K562 (cell line): ENCODE results near the gene ISG20L2. TPM values are rescaled to one million over a fixed set of nuclear protein-coding genes. Genes with fewer than 3 reads are reported as not detected.

Experiments
- ATF1 ChIP-seq, 2 experiments: fragments of 450-650 bp in 1 of 2; IDR thresholded peaks; 2 replicates each; pipeline ENCODE4 v1.6.1; 2016; ENCODE audit warnings: missing compliant biosample characterization in 1 of 2, missing genetic modification characterization in 1 of 2
- ATF7 ChIP-seq: fragments of 450-650 bp; IDR thresholded peaks from 2 replicates; pipeline ENCODE4 v1.7.1; 2014; ENCODE audit warnings: mild to moderate bottlenecking, moderate library complexity
- ELF2 ChIP-seq: fragments of 250-450 bp; sonication (Bioruptor Pico); IDR thresholded peaks from 2 replicates; pipeline ENCODE4 v1.5.0; 2021; ENCODE audit warnings: mild to moderate bottlenecking
- ETV1 ChIP-seq: fragments of 450-650 bp; conservative IDR thresholded peaks from 2 replicates; pipeline ENCODE4 v1.6.1; 2016; ENCODE audit warnings: missing genetic modification characterization, control low read depth, low read depth, missing compliant biosample characterization
- ETV6 ChIP-seq, 3 experiments: fragments of 150-350 bp in 1 of 3; sonication (generic) in 1 of 3; formaldehyde crosslinking in 1 of 3; IDR thresholded peaks; 2 replicates each; pipeline versions ENCODE4 v1.6.1 to v1.8.0; 2014 to 2022; ENCODE audit warnings: borderline replicate concordance in 2 of 3, low read depth in 2 of 3, antibody characterized with exemption in 1 of 3, low read length in 1 of 3, mild to moderate bottlenecking in 1 of 3, missing genetic modification reagents in 1 of 3
- EWSR1 ChIP-seq: fragments of 450-650 bp; IDR thresholded peaks from 2 replicates; pipeline ENCODE4 v1.6.1; 2018; ENCODE audit warnings: borderline replicate concordance, mild to moderate bottlenecking, low read depth, moderate library complexity; ENCODE audit not compliant: partially characterized antibody
- JUNB ChIP-seq: fragments of 450-650 bp; formaldehyde crosslinking; conservative IDR thresholded peaks from 2 replicates; pipeline ENCODE4 v1.4.0; 2020; ENCODE audit warnings: mild to moderate bottlenecking
- JUND ChIP-seq, 2 experiments: IDR thresholded peaks; 2 replicates in 1 of 2; 3 replicates in 1 of 2; pipeline ENCODE4 v1.6.1; 2011; ENCODE audit warnings: borderline replicate concordance in 2 of 2, low read depth in 2 of 2, low read length in 2 of 2, improper control_type of control experiment in 1 of 2, missing biosample characterization in 1 of 2, missing genetic modification characterization in 1 of 2, missing genetic modification reagents in 1 of 2
- KLF16 ChIP-seq: IDR thresholded peaks from 2 replicates; pipeline ENCODE4 v1.6.1; 2016; ENCODE audit warnings: antibody characterized with exemption
- MEIS2 ChIP-seq: fragments of 450-650 bp; IDR thresholded peaks from 2 replicates; pipeline ENCODE4 v1.6.1; 2014; ENCODE audit warnings: mild to moderate bottlenecking; ENCODE audit not compliant: partially characterized antibody
- MYC ChIP-seq, 2 experiments: fragments of 250-450 bp in 1 of 2; sonication (Bioruptor Pico) in 1 of 2; IDR thresholded peaks; 2 replicates each; pipeline versions ENCODE4 v1.5.1 to v1.6.1; 2012 to 2021; ENCODE audit warnings: low read depth in 2 of 2, borderline replicate concordance in 1 of 2, improper control_type of control experiment in 1 of 2, low read length in 1 of 2, mild to moderate bottlenecking in 1 of 2, moderate library complexity in 1 of 2
- PHB2 ChIP-seq: fragments of 450-650 bp; IDR thresholded peaks from 2 replicates; pipeline ENCODE4 v1.6.1; 2017; ENCODE audit warnings: low read depth
- PHF20 ChIP-seq: fragments of 450-650 bp; IDR thresholded peaks from 2 replicates; pipeline ENCODE4 v1.6.1; 2018; ENCODE audit not compliant: partially characterized antibody
- STAT5A ChIP-seq: IDR thresholded peaks from 2 replicates; pipeline ENCODE4 v1.6.1; 2012; ENCODE audit warnings: low read length, inconsistent platforms, borderline replicate concordance
- TCF7L2 ChIP-seq: fragments of 150-350 bp; IDR thresholded peaks from 2 replicates; pipeline ENCODE4 v1.6.1; 2016; ENCODE audit warnings: low read depth, mild to moderate bottlenecking, low read length, moderate library complexity
- XRCC4 ChIP-seq: IDR thresholded peaks from one replicate; pipeline ENCODE4 v1.6.1; 2011; ENCODE audit not compliant: insufficient read depth, insufficient read length; ENCODE audit errors: extremely low read depth
- ZFP36 ChIP-seq: fragments of 150-350 bp; IDR thresholded peaks from 2 replicates; pipeline ENCODE4 v1.6.1; 2018; ENCODE audit warnings: low read length, low read depth; ENCODE audit not compliant: partially characterized antibody
- ZNF165 ChIP-seq: fragments of 250-450 bp; sonication (Bioruptor Pico); IDR thresholded peaks from 2 replicates; pipeline ENCODE4 v1.4.0; 2020; ENCODE audit warnings: borderline replicate concordance
- ZNF561 ChIP-seq: fragments of 450-650 bp; formaldehyde crosslinking; conservative IDR thresholded peaks from 2 replicates; pipeline ENCODE4 v1.4.0; 2020; ENCODE audit warnings: mild to moderate bottlenecking, moderate library complexity
- polyA plus RNA-seq, 8 experiments: library from polyadenylated mRNA; depleted of rRNA in 4 of 8; stranded (reverse) in 5 of 8; unstranded in 3 of 8; fragments of >200 nt; fragmentation: Nextera tagmentation in 2 of 8; fragmentation: Illumina TruSeq in 1 of 8; extraction: Ambion mirVana in 2 of 8; extraction: Trizol in 1 of 8; gene quantifications; 2 replicates each; pipeline versions ENCODE4 v1.2.1 to v1.2.3, GENCODE V29; 2011 to 2014; ENCODE audit warnings: inconsistent platforms in 1 of 8, missing spikeins in 1 of 8
- total RNA-seq, 7 experiments: library from RNA; depleted of rRNA in 6 of 7; stranded (reverse); fragments of >200 nt in 6 of 7; fragmentation: Illumina TruSeq in 2 of 7; extraction: Trizol in 2 of 7; gene quantifications; 2 replicates each; pipeline versions ENCODE4 v1.2.1 to v1.2.3, GENCODE V29; 2011 to 2021; ENCODE audit warnings: low replicate concordance in 1 of 7
- TF ChIP-seq, protein P1 (sequence below): sonication (generic); formaldehyde crosslinking; IDR thresholded peaks from 2 replicates; pipeline ENCODE4 v1.8.0; 2022; ENCODE audit warnings: missing genetic modification reagents, mild to moderate bottlenecking, moderate library complexity, borderline replicate concordance
- TF ChIP-seq, protein P2 (sequence below): fragments of 450-650 bp; IDR thresholded peaks from 2 replicates; pipeline ENCODE4 v1.6.1; 2016; ENCODE audit warnings: antibody characterized with exemption
- TF ChIP-seq, protein P3 (sequence below): fragments of 250-450 bp; sonication (Bioruptor Pico); IDR thresholded peaks from 2 replicates; pipeline ENCODE4 v1.4.0; 2020; ENCODE audit warnings: mild to moderate bottlenecking

ISG20L2 gene
- total and polyA plus RNA-seq, 9 of the 15 experiments (the other 6 are each of a cell fraction or from before 2014, with no cell fraction given): 21.3 to 130 (median 50.3) TPM

DNA sequence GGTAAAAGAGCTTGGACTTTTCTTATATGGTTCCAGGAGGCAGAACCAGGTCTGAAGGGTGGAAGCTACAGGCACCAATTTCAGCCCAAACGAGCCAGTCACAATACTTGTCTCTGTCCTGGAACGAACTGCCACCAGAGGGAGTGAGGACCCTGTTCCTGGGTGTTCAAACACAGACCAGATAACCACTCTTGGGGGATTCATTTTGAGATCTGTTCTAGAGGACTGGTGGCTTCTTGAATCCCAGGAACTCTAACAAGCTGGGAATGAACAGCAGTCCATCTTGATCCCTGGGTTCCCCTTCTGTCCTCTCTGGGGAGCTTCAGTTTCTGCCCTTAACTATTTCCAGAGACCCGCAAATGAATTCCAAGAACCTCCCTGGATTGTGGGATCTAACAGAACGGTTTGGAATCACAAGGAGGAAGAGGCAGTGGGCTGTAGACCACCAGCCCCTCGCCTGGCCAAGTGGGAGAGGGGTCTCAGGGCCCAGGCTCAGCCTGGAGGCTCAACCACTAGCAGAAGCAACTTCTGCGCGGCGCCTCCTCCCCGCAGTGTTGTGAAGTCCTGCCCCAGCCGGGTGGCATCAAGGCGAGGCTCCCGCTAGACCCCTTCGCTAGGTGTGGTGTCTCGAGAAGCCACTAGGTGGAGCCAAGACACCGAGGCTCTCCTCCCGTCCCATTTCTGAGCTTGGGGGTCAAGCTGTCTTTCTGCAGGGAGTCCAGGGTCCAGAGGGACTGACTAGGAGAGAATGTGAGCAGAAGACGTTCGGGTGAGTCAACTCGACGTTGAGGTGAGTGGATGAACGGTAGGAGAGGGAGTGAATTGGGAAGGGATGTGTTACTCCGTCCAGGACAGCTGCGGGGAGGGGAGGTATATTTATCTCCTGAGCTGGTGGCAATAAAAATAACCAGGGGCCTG is 39.3 kb downstream of the ISG20L2 start (continued):
- TF ChIP-seq, protein P1, sequence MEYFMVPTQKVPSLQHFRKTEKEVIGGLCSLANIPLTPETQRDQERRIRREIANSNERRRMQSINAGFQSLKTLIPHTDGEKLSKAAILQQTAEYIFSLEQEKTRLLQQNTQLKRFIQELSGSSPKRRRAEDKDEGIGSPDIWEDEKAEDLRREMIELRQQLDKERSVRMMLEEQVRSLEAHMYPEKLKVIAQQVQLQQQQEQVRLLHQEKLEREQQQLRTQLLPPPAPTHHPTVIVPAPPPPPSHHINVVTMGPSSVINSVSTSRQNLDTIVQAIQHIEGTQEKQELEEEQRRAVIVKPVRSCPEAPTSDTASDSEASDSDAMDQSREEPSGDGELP (CRISPR knock-in tag): peak; percentile 81
- TF ChIP-seq ZNF165 (CRISPR knock-in tag): no peak
- peak; percentile 27; the same call in 1 of the 2 replicates for TF ChIP-seq MYC (IDR thresholded peaks at IDR 0.05; ENCODE audit: low read depth, low read length)
- TF ChIP-seq MYC (CRISPR knock-in tag; IDR thresholded peaks at IDR 0.05; ENCODE audit: borderline replicate concordance, low read depth): no peak
- no peak for TF ChIP-seq ZNF561 (CRISPR knock-in tag)
- TF ChIP-seq JUND (IDR thresholded peaks at IDR 0.05; ENCODE audit: borderline replicate concordance, low read depth, low read length): peak; percentile 51; the same call in 1 of the 2 replicates
- no peak; the same call in 2 of the 3 replicates for TF ChIP-seq JUND (tag; IDR thresholded peaks at IDR 0.05; ENCODE audit: borderline replicate concordance, low read depth, low read length)
- TF ChIP-seq, protein P2, sequence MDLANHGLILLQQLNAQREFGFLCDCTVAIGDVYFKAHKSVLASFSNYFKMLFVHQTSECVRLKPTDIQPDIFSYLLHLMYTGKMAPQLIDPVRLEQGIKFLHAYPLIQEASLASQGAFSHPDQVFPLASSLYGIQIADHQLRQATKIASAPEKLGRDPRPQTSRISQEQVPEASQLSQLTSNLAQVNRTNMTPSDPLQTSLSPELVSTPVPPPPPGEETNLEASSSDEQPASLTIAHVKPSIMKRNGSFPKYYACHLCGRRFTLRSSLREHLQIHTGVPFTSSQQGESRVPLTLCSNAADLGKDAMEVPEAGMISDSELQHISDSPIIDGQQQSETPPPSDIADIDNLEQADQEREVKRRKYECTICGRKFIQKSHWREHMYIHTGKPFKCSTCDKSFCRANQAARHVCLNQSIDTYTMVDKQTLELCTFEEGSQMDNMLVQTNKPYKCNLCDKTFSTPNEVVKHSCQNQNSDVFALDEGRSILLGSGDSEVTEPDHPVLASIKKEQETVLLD: 0 out of 2 replicates have a peak, but pooled peaks have one; percentile 27
- TF ChIP-seq ATF7: peak; percentile 52; the same call in 1 of the 2 replicates
- no peak for TF ChIP-seq EWSR1
- TF ChIP-seq, protein P3, sequence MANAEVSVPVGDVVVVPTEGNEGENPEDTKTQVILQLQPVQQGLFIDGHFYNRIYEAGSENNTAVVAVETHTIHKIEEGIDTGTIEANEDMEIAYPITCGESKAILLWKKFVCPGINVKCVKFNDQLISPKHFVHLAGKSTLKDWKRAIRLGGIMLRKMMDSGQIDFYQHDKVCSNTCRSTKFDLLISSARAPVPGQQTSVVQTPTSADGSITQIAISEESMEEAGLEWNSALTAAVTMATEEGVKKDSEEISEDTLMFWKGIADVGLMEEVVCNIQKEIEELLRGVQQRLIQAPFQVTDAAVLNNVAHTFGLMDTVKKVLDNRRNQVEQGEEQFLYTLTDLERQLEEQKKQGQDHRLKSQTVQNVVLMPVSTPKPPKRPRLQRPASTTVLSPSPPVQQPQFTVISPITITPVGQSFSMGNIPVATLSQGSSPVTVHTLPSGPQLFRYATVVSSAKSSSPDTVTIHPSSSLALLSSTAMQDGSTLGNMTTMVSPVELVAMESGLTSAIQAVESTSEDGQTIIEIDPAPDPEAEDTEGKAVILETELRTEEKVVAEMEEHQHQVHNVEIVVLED (CRISPR knock-in tag): no peak
- no peak for TF ChIP-seq STAT5A
- no peak for TF ChIP-seq XRCC4
- peak; percentile 7 for TF ChIP-seq MEIS2
- TF ChIP-seq TCF7L2: no peak
- no peak for TF ChIP-seq JUNB (CRISPR knock-in tag)
- no peak for TF ChIP-seq ETV6 (IDR thresholded peaks at IDR 0.05; ENCODE audit: borderline replicate concordance in 1 of 2, low read depth in 2 of 2, low read length in 1 of 2)
- no peak for TF ChIP-seq ETV6 (CRISPR knock-in tag; IDR thresholded peaks at IDR 0.05; ENCODE audit: borderline replicate concordance)
- no peak for TF ChIP-seq ZFP36
- no peak for TF ChIP-seq ELF2 (CRISPR knock-in tag)
- no peak for TF ChIP-seq ATF1 (CRISPR knock-in tag; IDR thresholded peaks at IDR 0.05)
- peak; percentile 29; the same call in 1 of the 2 replicates for TF ChIP-seq ATF1 (tag; IDR thresholded peaks at IDR 0.05)
- no peak; the same call in 1 of the 2 replicates for TF ChIP-seq PHB2
- TF ChIP-seq PHF20: peak; percentile 45
- TF ChIP-seq KLF16: 0 out of 2 replicates have a peak, but pooled peaks have one; percentile 11
- TF ChIP-seq ETV1 (tag): no peak
